HepG2 (cell line): ENCODE data around the gene FAM200B. TPM values are rescaled to one million over a fixed set of nuclear protein-coding genes. Genes with fewer than 3 reads are reported as not detected.
A peak's percentile ranks its signal among the peaks of the same experiment; 100 is the strongest.

ENCODE experiments used
- CENPBD1 ChIP-seq: sonication (generic); formaldehyde crosslinking; IDR thresholded peaks from 2 replicates; pipeline ENCODE4 v1.8.0; 2022; ENCODE audit warnings: missing genetic modification reagents, low read depth, mild to moderate bottlenecking, borderline replicate concordance
- DZIP1 ChIP-seq: sonication (generic); formaldehyde crosslinking; IDR thresholded peaks from 2 replicates; pipeline ENCODE4 v1.5.0; 2020; ENCODE audit warnings: mild to moderate bottlenecking, missing genetic modification reagents
- ELK4 ChIP-seq: sonication (generic); formaldehyde crosslinking; IDR thresholded peaks from 2 replicates; pipeline ENCODE4 v1.9.0; 2021; ENCODE audit warnings: missing genetic modification reagents, borderline replicate concordance
- GATA4 ChIP-seq: sonication (generic); IDR thresholded peaks from 2 replicates; pipeline ENCODE4 v1.6.1; 2016; ENCODE audit warnings: antibody characterized with exemption, low read depth, borderline replicate concordance
- PHF8 ChIP-seq: sonication (generic); formaldehyde crosslinking; IDR thresholded peaks from 2 replicates; pipeline ENCODE4 v1.5.0; 2020; ENCODE audit warnings: missing genetic modification reagents
- PRMT3 ChIP-seq: sonication (generic); formaldehyde crosslinking; IDR thresholded peaks from 2 replicates; pipeline ENCODE4 v1.8.1; 2022; ENCODE audit warnings: low read depth, mild to moderate bottlenecking, moderate library complexity, missing genetic modification reagents, borderline replicate concordance
- SMAD1 ChIP-seq: sonication (generic); formaldehyde crosslinking; IDR thresholded peaks from 2 replicates; pipeline ENCODE4 v1.4.0; 2020; ENCODE audit warnings: missing genetic modification reagents, low read depth, mild to moderate bottlenecking, borderline replicate concordance
- SRY ChIP-seq: sonication (generic); formaldehyde crosslinking; IDR thresholded peaks from 2 replicates; pipeline ENCODE4 v1.8.0; 2022; ENCODE audit warnings: mild to moderate bottlenecking, missing genetic modification reagents
- UBTF ChIP-seq: sonication (generic); formaldehyde crosslinking; IDR thresholded peaks from 2 replicates; pipeline ENCODE4 v1.4.0; 2020; ENCODE audit warnings: mild to moderate bottlenecking, missing genetic modification reagents
- ZBTB8A ChIP-seq: sonication (generic); formaldehyde crosslinking; IDR thresholded peaks from 2 replicates; pipeline ENCODE4 v1.4.0; 2020; ENCODE audit warnings: mild to moderate bottlenecking, low read depth, missing genetic modification reagents, borderline replicate concordance
- ZC3H13 ChIP-seq: sonication (generic); formaldehyde crosslinking; IDR thresholded peaks from 2 replicates; pipeline ENCODE4 v1.8.1; 2023; ENCODE audit warnings: mild to moderate bottlenecking, missing genetic modification reagents, moderate library complexity
- ZHX2 ChIP-seq, 2 experiments: sonication (generic) in 1 of 2; formaldehyde crosslinking in 1 of 2; IDR thresholded peaks; 2 replicates each; pipeline versions ENCODE4 v1.6.1 to v1.9.0; 2014 to 2022; ENCODE audit warnings: antibody characterized with exemption in 1 of 2, borderline replicate concordance in 1 of 2, inconsistent platforms in 1 of 2, low read depth in 1 of 2, missing genetic modification reagents in 1 of 2
- ZNF124 ChIP-seq: sonication (generic); formaldehyde crosslinking; IDR thresholded peaks from 2 replicates; pipeline ENCODE4 v1.4.0; 2020; ENCODE audit warnings: missing genetic modification reagents
- ZNF616 ChIP-seq: sonication (generic); formaldehyde crosslinking; IDR thresholded peaks from 2 replicates; pipeline ENCODE4 v1.5.0; 2020; ENCODE audit warnings: low read depth, mild to moderate bottlenecking, missing genetic modification reagents
- polyA plus RNA-seq, 8 experiments: library from polyadenylated mRNA; depleted of rRNA in 3 of 8; stranded (reverse) in 7 of 8; unstranded in 1 of 8; fragments of >200 nt; fragmentation: Illumina TruSeq in 4 of 8; extraction: Trizol in 4 of 8; gene quantifications; 2 replicates each; pipeline versions ENCODE4 v1.2.1 to v1.2.3, GENCODE V29; 2011 to 2016; ENCODE audit warnings: low read depth in 4 of 8, missing spikeins in 1 of 8, mixed read lengths in 1 of 8; ENCODE audit not compliant: insufficient read depth in 1 of 8
- total RNA-seq, 5 experiments: library from RNA; depleted of rRNA; stranded (reverse); fragments of >200 nt; fragmentation: Illumina TruSeq; extraction: Trizol; gene quantifications; 2 replicates each; pipeline ENCODE4 v1.2.3, GENCODE V29; 2016; ENCODE audit warnings: low read depth in 1 of 5

FAM200B gene
- total and polyA plus RNA-seq, 2 of the 13 experiments (the other 11 are each of a cell fraction or from before 2014, with no cell fraction given) = 25.6 to 41.8 TPM

- TF ChIP-seq ZC3H13 (CRISPR knock-in tag) = no peak
- peak; percentile 62; the same call in 1 of the 2 replicates for TF ChIP-seq ZHX2 (IDR thresholded peaks at IDR 0.05; ENCODE audit: low read depth)
- TF ChIP-seq ZHX2 (CRISPR knock-in tag; IDR thresholded peaks at IDR 0.05; ENCODE audit: borderline replicate concordance) = no peak
- TF ChIP-seq ZBTB8A (CRISPR knock-in tag) = no peak
- TF ChIP-seq ZNF124 (CRISPR knock-in tag) = no peak; the same call in 1 of the 2 replicates
- peak; percentile 95 for TF ChIP-seq UBTF (CRISPR knock-in tag)
- peak; percentile 37; the same call in 1 of the 2 replicates for TF ChIP-seq SRY (CRISPR knock-in tag)
- TF ChIP-seq ZNF616 (CRISPR knock-in tag) = no peak
- no peak for TF ChIP-seq ELK4 (CRISPR knock-in tag)
- peak; percentile 98 for TF ChIP-seq PHF8 (CRISPR knock-in tag)
- no peak; the same call in 1 of the 2 replicates for TF ChIP-seq SMAD1 (CRISPR knock-in tag)
- no peak; the same call in 1 of the 2 replicates for TF ChIP-seq DZIP1 (CRISPR knock-in tag)
- peak; percentile 41; the same call in 1 of the 2 replicates for TF ChIP-seq GATA4
- peak; percentile 92 for TF ChIP-seq PRMT3 (CRISPR knock-in tag)
- no peak for TF ChIP-seq CENPBD1 (CRISPR knock-in tag)
Measured at GRCh38 chr4:15681372-15682241, at the start of gene FAM200B (continued).
